HCT116 (cell line): ENCODE data around the gene ADGRL3.

Experiments used
- POLR2AphosphoS5 ChIP-seq: IDR thresholded peaks from 2 replicates; pipeline ENCODE4 v1.6.1; 2011; ENCODE audit warnings: mild to moderate bottlenecking, low read depth, low read length, moderate library complexity
- TF ChIP-seq, protein P1 (sequence below): IDR thresholded peaks from 2 replicates; pipeline ENCODE4 v1.6.1; 2012

DNA sequence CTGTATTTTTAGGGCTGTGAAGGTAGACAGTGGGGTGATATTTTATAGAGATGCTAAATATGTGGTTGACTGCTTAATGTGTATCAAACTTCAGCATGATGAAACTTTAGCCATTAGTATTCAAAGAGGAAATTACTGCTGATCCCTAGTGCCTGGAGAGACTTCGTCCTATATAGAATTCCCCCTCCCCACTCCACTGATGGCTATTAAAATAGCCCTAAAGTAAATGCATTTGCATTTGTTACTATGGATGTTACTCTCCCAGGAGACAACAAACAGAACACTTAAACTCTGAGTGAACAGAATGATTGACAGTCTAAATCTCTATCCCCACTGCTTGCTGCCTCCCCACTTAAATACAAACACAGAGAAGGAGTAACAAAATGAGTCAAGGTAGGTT, 39.1 kb downstream of the ADGRL3 start:
- TF ChIP-seq, protein P1, sequence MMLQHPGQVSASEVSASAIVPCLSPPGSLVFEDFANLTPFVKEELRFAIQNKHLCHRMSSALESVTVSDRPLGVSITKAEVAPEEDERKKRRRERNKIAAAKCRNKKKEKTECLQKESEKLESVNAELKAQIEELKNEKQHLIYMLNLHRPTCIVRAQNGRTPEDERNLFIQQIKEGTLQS, result no peak
- TF ChIP-seq POLR2AphosphoS5, result no peak
